Activated CD8-positive, alpha-beta memory T cell treated with anti-CD3 and anti-CD28 coated beads, Interleukin-2, amount 50 U/mL, for 48 hours (primary cell): ENCODE measurements around the gene APBB1IP.
A peak's percentile ranks its signal among the peaks of the same experiment; 100 is the strongest.
"Not testable (repeated sequence)": the region's sequence is repeated elsewhere in the genome, so short reads cannot be mapped to it uniquely, and the experiment has no call there.

Source experiments
- DNase-seq: peaks from one replicate; pipeline ENCODE4 v3.0.0-alpha.2; 2020

APBB1IP gene

GRCh38 chr10:26478061-26478460, 39.9 kb downstream of the APBB1IP start:
- no peak for DNase-seq

GRCh38 chr10:26479766-26480492, 41.8 kb downstream of the APBB1IP start:
- DNase-seq, result no peak

GRCh38 chr10:26481315-26481692, 43.2 kb downstream of the APBB1IP start:
- DNase-seq, result no peak

GRCh38 chr10:26481914-26482550, 43.9 kb downstream of the APBB1IP start:
- DNase-seq, result no peak

GRCh38 chr10:26483554-26483953, 45.4 kb downstream of the APBB1IP start:
- no peak for DNase-seq

- no peak for DNase-seq
Observed at GRCh38 chr10:26485150-26485941, 47.2 kb downstream of the APBB1IP start.

GRCh38 chr10:26486304-26486703, 48.2 kb downstream of the APBB1IP start:
- DNase-seq, result no peak

GRCh38 chr10:26486990-26487850, 49.1 kb downstream of the APBB1IP start:
- peak; percentile 66 for DNase-seq

- no peak for DNase-seq
Observed at GRCh38 chr10:26488344-26488743, 50.2 kb downstream of the APBB1IP start.

- no peak for DNase-seq
Observed at GRCh38 chr10:26489081-26489480, 50.9 kb downstream of the APBB1IP start.

GRCh38 chr10:26490367-26490766, 52.2 kb downstream of the APBB1IP start:
- DNase-seq, result not testable (repeated sequence)

- DNase-seq, result no peak
Observed at GRCh38 chr10:26491276-26491675, 53.1 kb downstream of the APBB1IP start.

- no peak for DNase-seq
Observed at GRCh38 chr10:26491934-26492333, 53.8 kb downstream of the APBB1IP start.

GRCh38 chr10:26492725-26493124, 54.6 kb downstream of the APBB1IP start:
- DNase-seq, result not testable (repeated sequence)

GRCh38 chr10:26494018-26494417, 55.9 kb downstream of the APBB1IP start:
- no peak for DNase-seq

- DNase-seq, result no peak
Observed at GRCh38 chr10:26499426-26499825, 61.3 kb downstream of the APBB1IP start.

GRCh38 chr10:26502986-26503385, 64.8 kb downstream of the APBB1IP start:
- DNase-seq, result no peak

- DNase-seq, result no peak
Observed at GRCh38 chr10:26503911-26504310, 65.8 kb downstream of the APBB1IP start.

GRCh38 chr10:26504429-26504828, 66.3 kb downstream of the APBB1IP start:
- DNase-seq, result not testable (repeated sequence)

- no peak for DNase-seq
Observed at GRCh38 chr10:26505491-26505890, 67.3 kb downstream of the APBB1IP start.

- DNase-seq, result no peak
Observed at GRCh38 chr10:26506736-26507135, 68.6 kb downstream of the APBB1IP start.

- DNase-seq, result no peak
Observed at GRCh38 chr10:26507441-26507840, 69.3 kb downstream of the APBB1IP start.

- DNase-seq, result no peak
Observed at GRCh38 chr10:26508016-26508415, 69.9 kb downstream of the APBB1IP start.
